Hepatocyte (in vitro differentiated cells): ENCODE results near the gene MUSK.

Experiments
- EZH2phosphoT487 ChIP-seq: fragments of 200-600 bp; sonication (generic); IDR thresholded peaks from one replicate; pipeline ENCODE4 v1.6.1; 2018; ENCODE audit warnings: antibody characterized with exemption, mild to moderate bottlenecking, low read depth, moderate library complexity; ENCODE audit not compliant: unreplicated experiment, severe bottlenecking
- TF ChIP-seq, protein P1 (sequence below): fragments of 200-600 bp; sonication (generic); IDR thresholded peaks from 2 replicates; pipeline ENCODE4 v1.5.1; 2016; ENCODE audit warnings: antibody characterized with exemption, mild to moderate bottlenecking; ENCODE audit not compliant: poor library complexity

DNA sequence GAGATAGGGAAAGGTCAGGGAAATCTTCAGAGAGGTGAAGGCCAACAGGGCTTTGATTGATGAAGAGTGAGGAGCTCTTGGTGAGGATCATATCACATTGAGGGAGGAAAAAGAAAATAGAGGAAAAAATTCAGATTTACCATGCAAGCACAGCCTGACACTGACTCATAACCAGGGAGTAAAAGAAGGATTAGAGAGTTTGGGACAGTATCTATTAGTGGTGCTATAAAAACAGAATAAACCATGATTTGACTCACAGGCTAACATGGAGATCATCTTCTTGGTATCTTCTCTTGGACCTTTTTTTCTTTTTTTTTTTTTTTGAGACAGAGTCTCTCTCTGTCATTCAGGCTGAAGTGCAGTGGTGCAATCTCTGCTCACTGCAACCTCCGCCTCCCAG, 44.4 kb downstream of the MUSK start:
- TF ChIP-seq, protein P1, sequence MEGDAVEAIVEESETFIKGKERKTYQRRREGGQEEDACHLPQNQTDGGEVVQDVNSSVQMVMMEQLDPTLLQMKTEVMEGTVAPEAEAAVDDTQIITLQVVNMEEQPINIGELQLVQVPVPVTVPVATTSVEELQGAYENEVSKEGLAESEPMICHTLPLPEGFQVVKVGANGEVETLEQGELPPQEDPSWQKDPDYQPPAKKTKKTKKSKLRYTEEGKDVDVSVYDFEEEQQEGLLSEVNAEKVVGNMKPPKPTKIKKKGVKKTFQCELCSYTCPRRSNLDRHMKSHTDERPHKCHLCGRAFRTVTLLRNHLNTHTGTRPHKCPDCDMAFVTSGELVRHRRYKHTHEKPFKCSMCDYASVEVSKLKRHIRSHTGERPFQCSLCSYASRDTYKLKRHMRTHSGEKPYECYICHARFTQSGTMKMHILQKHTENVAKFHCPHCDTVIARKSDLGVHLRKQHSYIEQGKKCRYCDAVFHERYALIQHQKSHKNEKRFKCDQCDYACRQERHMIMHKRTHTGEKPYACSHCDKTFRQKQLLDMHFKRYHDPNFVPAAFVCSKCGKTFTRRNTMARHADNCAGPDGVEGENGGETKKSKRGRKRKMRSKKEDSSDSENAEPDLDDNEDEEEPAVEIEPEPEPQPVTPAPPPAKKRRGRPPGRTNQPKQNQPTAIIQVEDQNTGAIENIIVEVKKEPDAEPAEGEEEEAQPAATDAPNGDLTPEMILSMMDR: no peak
- TF ChIP-seq EZH2phosphoT487: no peak
